ENCODE results near the gene MAP2K1.

MAP2K1 gene

DNA sequence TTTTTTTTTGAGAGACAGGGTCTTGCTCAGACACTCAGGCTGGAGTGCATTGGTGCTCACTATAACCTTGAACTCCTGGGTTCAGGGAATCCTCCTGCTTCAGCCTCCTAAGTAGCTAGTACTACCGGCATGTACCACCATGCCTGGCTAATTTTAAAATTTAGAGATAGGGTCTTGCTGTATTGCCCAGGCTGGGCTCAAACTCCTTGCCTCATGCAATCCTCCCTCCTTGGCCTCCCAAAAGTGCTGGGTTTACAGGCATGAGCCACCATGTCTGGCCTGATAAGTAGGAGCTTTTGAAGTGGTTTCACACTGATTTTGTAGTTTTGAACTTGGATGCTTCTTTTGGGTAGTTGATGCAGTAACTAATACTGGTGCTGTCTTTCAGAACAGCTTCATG lies 7.8 kb downstream of the MAP2K1 start:
- no peak for DNase-seq

DNA sequence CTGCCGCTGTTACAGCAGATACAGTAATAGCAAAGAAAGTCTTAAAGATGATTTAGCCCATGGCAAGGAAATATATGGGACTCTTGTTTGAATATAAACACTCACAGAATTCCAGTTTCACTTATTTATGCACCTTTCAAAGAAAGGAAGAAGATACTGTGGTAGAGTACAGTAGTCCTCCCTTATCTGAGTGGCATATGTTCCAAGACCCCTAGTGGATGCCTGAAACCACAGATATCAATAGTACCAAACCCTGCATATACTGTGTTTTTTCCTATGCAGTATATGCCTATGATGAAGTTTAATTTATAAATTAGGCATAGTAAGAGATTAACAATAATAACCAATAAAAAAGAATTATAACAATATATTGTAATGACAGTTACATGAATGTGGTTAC lies 8.2 kb downstream of the MAP2K1 start:
- DNase-seq = no peak

DNA sequence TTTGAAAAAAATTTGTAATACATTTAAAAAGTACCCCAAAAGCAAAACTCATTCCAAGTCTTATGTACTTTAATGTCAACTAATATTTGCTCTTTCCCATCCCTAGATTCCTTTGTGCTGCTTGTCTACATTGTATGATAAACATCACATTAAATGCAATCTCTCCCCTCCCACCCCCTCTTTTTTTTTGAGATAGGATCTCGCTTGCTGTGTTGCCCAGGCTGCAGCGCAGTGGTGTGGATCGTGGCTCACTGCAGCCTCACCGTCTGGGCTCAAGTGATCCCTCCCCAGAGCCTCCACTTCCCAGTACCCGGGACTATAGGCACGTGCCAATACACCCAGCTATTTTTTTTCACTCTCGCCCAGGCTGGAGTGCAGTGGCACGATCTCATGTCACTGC lies 12.6 kb downstream of the MAP2K1 start:
- no peak for DNase-seq

DNA sequence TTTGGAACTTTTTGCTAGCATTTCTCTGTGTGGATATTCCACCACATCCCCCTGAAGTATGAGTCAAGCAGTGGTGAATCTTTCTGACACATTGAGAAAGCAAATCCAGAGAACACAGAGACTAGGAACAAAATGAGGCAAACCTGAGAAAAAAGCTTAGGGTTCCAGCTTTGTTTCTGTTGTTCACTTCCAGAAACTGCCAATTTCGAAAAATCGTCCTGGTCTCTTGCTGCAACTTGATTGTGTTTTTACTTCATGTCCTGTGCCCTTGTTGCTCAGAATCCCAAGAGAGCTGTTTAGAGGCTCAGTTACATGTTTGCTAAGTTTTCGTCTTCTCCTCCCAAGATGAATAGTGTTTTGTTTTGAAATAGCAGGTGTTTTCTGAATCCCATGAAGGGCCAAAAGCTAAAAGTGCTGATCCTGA lies 13.7 kb downstream of the MAP2K1 start:
- peak; percentile 12 for DNase-seq

- peak; percentile 26 for DNase-seq
Measured at GRCh38 chr15:66401130-66402021, 14.7 kb downstream of the MAP2K1 start.

GRCh38 chr15:66402761-66403284 lies 16.1 kb downstream of the MAP2K1 start:
- no peak for DNase-seq

DNA sequence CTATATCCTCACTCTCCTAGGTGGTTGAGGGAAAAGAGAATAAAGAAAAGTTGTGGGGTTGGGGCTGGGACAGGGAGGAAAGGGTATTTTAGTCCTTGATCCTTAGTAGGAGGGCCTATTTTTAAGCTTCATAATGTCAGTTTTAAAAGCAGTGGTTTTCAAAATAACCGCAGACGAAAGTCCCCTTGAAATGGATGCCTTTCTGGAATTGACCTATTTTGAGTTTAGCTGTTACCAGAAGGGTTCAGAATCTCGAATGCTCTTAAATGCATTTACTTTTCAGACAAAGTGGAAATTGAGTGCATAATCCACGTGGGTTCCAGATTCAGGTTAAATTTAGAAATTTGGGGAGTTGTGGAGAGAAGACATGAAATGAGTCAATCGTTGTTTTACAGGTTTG lies 16.6 kb downstream of the MAP2K1 start:
- no peak for DNase-seq

- no peak for DNase-seq
Measured at GRCh38 chr15:66404122-66404521, 17.4 kb downstream of the MAP2K1 start.

- no peak for DNase-seq
Measured at GRCh38 chr15:66404532-66404931, 17.8 kb downstream of the MAP2K1 start.

DNA sequence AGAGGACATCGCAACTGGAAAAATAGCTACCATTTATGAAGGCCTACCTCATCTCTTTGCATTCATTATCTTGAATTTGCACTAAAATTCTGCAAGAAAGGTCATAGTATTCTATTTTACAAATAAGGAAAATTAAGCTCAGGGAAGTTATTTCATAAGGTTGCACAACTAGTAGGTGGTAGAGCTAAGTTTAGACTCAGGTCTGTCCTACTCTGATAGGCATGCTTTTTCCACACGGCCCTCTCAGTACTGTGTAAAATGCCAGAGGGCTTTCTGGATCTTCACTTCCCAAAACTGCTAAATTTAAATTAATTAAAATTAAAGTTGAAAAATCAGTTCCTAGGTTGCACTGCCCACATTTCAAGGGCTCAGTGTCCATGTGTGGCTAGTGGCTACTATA lies 18.3 kb downstream of the MAP2K1 start:
- DNase-seq = no peak

- no peak for DNase-seq
Measured at GRCh38 chr15:66405615-66406014, 18.9 kb downstream of the MAP2K1 start.

- no peak for DNase-seq
Measured at GRCh38 chr15:66408254-66408653, 21.5 kb downstream of the MAP2K1 start.

DNA sequence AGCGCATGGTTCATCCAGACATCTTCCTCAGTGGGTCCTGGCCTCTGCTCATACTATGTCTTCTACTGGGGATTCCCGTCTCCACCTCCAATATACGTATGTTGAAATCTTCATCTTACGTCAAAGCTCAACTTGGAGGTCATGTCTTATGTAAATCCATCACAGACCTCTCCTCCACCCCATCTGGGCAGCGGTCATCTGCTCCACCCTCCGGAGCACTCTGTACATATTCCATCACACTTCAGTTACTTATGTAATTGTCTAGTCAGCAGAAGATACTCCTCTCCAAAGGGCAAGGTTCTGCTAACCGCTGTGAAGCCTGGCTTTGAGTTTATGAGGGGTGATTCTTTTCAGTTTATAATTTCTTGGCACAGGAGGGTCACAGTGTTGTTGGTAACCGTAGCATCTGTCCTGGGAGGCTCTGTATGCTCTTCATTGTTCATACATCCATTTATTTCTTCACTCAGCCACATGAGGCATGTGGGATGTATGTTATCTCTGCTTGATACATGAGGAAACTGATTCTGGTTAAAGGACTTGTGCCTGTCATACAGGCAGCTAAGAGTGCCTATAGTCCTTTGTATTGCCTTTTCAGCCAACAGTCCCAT lies 22.1 kb downstream of the MAP2K1 start:
- no peak for DNase-seq

- DNase-seq = no peak
Measured at GRCh38 chr15:66409565-66410108, 22.9 kb downstream of the MAP2K1 start.

GRCh38 chr15:66411190-66411589 lies 24.5 kb downstream of the MAP2K1 start:
- peak; percentile 41 for DNase-seq

DNA sequence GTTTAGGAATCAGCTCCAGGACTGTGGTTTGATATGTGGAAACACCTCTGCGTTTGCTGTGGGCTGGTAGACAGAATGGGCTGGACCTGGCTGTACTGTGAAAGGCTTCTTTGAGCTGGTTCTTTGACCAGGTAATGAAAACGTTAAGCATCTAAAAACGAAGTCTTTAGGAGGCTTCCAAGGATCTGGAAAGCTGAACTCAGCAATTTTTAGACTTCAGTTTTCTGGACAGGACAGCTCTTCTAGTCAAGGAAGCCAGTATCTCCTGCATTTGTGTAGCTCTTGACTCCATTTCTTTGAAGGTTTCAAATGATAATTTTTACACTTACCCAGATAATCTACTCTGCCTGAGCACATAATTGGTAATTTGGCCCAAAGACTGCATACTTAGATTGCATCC lies 25.5 kb downstream of the MAP2K1 start:
- DNase-seq = no peak

DNA sequence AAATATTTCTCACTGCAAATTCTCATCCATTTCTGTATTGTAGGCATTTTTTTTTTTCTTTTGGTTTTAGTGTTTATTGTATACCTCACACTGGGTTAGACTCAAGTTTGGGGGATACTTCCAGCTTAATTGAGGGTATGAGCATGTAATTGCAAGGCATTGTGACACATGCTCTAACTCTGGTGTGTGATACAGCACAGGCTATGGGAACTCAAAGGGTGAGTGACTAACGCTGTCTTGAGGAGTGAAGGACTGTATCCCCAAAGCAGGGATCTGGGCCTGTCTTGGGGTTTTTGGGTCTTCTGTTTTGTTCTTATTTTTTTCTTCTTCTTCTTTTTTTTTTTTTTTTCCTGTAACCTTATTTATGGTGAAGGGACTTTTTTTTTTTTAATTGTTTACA lies 26.9 kb downstream of the MAP2K1 start:
- no peak for DNase-seq

GRCh38 chr15:66415360-66415759 lies 28.6 kb downstream of the MAP2K1 start:
- DNase-seq = no peak

GRCh38 chr15:66417736-66418135 lies 31.0 kb downstream of the MAP2K1 start:
- no peak for DNase-seq

DNA sequence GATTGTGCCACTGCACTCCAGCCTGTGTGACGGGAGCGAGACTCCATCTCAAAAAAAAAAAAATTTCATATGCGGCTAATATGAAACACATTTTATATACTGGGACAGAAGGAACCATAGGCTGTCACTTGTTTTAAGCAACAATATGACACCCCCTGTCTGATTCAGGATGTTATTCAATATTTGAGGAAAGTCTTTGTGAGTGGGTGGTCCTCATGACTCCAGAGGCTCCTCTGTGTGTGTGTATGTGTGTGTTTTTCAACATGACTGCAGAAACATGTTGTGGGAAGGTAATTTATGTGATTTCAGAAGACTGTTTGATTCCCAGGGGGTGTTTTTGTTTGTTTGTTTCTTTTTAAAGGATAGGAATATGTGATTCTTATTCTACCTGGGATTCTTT lies 32.8 kb downstream of the MAP2K1 start:
- DNase-seq = no peak

GRCh38 chr15:66422347-66422746 lies 35.6 kb downstream of the MAP2K1 start:
- DNase-seq = no peak

DNA sequence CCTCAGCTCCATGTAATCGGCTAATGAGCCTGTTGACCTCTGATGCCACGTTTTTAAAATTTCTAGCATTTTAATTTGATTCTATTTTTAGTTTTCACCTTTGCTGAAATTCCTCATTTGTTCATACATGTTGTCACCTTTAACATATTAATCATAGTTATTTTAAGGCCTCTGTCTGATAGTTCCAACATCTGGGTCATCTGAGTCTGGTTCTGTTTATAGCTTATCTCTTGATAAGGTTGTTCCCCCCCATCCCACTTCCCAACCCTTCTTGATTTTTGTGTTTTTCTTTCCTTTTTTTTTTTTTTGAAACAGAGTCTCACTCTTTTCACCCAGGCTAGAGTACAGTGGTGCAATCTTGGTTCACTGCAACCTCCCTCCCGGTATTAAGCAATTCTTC lies 36.4 kb downstream of the MAP2K1 start:
- no peak for DNase-seq

DNA sequence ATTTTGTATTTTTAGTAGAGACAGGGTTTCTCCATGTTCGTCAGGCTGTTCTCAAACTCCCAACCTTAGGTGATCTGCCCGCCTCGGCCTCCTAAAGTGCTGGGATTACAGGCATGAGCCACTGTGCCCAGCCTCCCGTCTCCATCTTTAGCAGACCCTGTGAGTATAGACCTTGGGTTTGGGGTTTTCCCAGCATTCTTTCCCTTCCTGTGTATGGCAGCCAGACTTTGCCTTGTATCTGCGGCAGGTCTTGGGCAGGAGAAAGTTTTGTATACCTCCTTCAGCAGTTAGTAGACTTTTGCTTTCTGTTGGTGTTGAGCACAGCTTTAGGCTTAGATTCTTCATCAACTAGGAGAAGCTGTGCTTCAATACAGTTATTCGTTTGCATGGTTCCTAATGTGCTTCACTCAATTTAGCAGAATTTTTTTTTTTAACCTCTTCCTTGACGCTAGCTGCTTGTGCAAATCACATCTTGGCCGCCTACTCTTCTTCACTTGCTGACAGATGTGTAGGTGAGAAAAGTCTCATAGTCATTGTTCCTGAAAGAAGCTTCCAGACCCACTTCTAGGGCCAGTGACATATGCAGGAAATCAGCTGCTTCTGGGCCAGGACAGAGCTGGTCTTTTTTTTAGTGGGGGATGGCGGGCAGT lies 38.4 kb downstream of the MAP2K1 start:
- no peak for DNase-seq

DNA sequence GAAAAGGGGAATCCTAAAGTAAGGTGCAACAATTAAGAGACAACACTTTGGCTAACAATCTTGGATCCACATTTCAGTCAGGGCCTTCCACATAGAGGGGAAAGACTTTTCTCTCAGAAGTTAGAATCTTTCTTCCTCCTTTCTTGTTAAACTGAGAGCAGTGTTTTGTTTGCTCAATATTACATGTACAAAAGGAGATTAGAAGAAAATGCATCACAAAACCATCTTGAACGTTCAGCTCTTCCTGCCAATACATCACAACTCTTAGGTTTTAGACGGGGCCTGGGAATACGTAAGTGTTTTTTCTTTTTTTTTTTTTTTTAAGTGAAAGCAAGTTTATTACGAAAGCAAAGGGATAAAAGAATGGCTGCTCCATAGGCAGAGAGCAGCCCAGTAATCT lies 39.1 kb downstream of the MAP2K1 start:
- no peak for DNase-seq

Measured in activated CD4-positive, alpha-beta T cell treated with anti-CD3 and anti-CD28 coated beads, Interleukin-10, Interleukin-2, amounts not matched to agents 100 ng/mL and 50 ng/mL, durations not matched to agents 16 hours and 8 hours (primary cell).